Muscle of arm (tissue), 12 donors: ENCODE measurements around the gene PDE4D. TPM values are rescaled to one million over a fixed set of nuclear protein-coding genes. Genes with fewer than 3 reads are reported as not detected.
"Not testable (repeated sequence)": the region's sequence is repeated elsewhere in the genome, so short reads cannot be mapped to it uniquely, and the experiment has no call there.

Source experiments
- DNase-seq: peaks from one replicate; pipeline ENCODE4 v3.0.0-alpha.2; 2013
- polyA plus RNA-seq, 12 donors: library from polyadenylated mRNA; unstranded; fragments of 120-200 nt; gene quantifications; one replicate each; pipeline ENCODE4 v1.2.1, GENCODE V29; 2013; ENCODE audit not compliant: insufficient read length in 12 of 12

Gene PDE4D
- polyA plus RNA-seq, 12 donors, result 28.2 to 56.3 (median 41.5) TPM; not detected in 1

DNA sequence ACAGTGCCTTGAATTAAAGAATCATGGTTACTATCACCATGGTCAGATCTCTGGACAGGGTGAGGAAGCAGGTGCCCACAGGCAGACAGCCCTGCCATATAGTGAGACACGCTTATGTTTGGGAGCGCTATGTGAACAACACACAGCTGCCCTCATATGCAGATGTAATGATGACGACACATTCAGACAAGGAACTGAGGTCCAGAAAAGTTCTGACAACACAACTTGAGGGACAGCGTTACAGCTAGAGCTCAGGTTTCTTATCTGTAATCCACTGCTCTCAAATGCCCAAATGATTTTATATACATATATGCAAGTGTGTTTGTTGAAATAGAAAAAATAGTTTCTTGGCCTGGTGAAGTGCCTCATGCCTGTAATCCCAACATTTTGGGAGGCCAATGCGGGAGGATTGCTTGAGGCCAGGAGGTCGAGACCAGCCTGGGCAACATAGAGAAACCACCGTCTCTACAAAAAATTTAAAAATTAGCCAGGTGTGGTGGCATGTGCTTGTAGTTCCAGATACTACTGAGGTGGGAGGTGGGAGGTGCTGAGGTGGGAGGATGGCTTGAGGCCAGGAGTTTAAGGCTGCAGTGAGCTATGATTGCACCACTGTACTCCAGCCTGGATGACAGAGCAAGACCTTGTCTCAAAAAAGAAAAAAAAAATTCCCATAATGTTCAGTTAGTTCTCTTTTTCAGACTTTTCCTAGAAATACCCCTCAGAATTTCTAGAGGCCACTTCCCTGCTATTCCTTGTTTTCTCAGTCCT is 887.4 kb downstream of the PDE4D start:
- no peak for DNase-seq

- no peak for DNase-seq
These were observed 889.9 kb downstream of the PDE4D start for GRCh38 chr5:59003641-59004040.

DNA sequence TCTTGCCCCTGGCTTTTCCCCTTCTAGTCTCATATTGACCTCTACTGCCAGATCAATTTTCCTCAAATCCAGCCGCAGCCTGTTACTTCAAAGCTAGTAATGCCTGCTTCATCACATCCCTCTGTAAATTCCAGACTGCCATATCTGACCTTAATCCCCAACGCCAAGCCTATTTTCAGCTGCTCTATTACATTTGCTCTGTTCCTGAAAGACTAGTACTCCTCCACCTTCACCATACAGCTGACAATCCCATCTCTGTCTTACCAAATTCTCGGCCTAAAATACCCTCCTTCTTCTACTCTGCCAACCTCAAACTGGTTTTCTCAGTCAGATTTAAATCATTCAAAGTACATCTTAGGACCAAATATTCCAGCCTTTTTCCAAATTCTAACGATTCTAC is 890.4 kb downstream of the PDE4D start:
- no peak for DNase-seq

DNA sequence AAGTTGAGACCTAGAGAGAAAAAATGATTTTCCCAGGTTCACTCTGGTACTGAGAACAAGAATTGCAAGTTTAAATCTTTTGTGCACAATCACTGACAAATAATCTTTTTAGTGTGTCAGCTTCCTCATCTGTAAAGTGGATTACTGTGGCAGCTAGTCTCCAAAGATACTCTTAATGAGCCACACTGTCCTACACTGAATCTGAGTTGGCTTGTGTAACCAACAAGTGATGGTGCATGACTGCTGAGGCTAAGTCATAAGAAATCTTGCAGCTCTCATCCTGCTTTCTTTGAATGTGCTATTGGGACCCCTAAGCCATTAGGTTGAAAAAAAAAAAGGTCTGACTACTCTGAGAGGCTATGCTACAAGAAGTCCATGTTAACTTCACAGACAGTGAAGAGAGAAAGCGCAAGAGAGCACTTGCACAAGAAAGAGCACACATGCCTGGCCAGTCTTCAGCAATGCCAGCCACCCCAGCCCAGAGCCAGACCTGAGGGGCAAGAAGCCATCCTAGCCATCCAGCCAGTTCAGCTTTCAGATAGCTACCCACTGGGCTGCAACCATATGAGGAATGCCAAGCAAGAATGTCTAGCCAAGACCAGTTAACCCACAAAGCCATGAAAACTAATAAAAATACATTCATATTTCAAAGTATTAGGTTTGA is 891.2 kb downstream of the PDE4D start:
- no peak for DNase-seq

GRCh38 chr5:59001716-59002115 is 891.8 kb downstream of the PDE4D start:
- DNase-seq, result no peak

DNA sequence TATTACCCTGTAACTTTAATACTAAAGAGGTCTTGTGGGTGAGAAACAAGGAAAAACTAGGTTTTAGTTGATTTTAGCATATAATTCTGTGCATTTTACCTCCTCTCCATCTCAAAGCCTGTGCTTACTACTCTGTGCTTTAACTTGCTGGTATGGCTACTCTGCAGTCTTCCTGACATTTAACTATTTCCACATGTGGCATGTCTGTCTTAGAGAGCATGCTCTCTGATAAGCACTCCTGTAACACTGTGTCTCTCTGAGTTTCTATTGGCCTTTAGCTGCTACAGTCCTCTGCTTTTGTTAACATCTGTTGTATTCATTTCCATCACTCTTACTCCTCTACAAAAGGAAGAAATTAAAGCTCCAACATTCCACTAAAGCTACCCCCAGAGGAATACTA is 892.4 kb downstream of the PDE4D start:
- no peak for DNase-seq

GRCh38 chr5:59000211-59000610 is 893.3 kb downstream of the PDE4D start:
- no peak for DNase-seq

DNA sequence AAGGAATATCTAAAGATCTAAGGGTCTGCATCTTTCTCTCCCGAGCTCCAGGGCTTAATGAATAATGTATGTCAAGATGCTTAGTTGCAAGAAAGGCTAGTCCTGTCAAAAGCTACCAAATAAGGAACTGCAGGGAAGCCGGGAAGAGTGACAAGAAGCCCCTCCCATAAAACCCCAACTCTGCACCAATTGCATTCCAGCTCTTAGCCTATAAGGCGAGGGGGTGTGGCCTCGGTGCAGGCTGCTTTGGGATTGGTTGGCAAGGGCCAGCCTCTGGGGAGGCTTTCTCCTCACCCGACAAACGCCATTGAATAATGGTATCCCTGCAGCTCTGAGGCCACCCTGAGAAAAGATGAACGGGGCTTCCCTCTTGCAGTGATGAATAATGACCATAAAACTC is 893.7 kb downstream of the PDE4D start:
- no peak for DNase-seq

- DNase-seq, result no peak
These were observed 895.0 kb downstream of the PDE4D start for GRCh38 chr5:58998544-58998943.

- not testable (repeated sequence) for DNase-seq
These were observed 897.7 kb downstream of the PDE4D start for GRCh38 chr5:58995779-58996178.

DNA sequence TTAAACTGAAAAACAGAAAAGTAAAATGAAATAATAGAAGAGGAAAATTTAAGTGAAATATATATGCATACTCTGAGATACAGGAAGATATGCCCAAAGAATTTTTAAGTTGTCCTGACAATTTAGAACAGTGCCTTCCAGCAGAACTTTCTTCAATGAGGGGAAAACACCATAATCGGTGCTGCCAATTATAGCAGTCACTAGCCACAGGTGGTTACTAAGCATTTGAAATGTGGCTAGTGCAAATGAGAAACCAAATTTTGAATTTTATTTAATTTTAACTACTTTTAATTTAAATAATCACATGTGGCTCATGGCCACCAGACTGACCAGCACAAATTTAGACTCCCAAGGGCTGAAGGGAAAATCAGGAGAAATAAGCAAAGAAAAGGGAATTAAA is 900.1 kb downstream of the PDE4D start:
- no peak for DNase-seq

GRCh38 chr5:58988938-58989337 is 904.6 kb downstream of the PDE4D start:
- no peak for DNase-seq

GRCh38 chr5:58987193-58987592 is 906.3 kb downstream of the PDE4D start:
- no peak for DNase-seq

DNA sequence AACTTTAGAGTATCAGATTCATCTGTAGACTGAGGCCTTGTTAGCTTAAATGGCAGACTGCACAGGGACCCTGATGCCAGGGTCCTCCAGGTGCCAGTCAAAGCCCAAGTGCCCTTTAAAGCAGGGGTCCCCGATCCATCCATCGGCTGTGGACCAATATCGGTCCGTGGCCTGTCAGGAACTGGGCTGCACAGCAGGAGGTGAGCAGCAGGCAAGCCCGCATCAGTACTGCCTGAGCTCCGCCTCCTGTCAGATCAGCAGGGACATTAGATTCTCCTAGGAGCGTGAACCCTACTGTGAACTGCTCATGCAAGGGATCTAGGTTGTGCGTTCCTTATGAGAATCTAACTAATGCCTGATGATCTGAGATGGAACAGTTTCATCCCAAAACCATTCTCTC is 907.2 kb downstream of the PDE4D start:
- DNase-seq, result no peak

- DNase-seq, result no peak
These were observed 907.8 kb downstream of the PDE4D start for GRCh38 chr5:58985759-58986158.

GRCh38 chr5:58985311-58985710 is 908.2 kb downstream of the PDE4D start:
- no peak for DNase-seq

GRCh38 chr5:58983526-58984452 is 909.7 kb downstream of the PDE4D start:
- DNase-seq, result no peak

DNA sequence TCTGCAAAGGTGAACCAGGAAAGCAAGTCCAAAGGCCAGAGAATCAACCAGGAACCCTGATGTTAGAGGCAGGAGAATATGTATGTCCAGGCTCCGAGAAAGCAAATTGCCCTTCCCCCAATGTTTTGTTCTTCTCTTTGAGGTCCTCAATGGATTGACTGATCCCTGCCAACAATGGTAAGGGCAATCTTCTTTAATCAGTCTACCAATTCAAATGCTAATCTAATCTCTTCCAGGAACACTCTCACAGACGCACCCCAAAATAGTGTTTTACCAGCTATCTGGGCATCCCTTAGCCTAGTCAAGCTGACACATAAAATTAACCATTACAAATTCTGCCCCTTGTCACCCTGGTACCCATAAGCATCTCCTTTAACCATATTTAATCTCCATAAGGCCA is 912.6 kb downstream of the PDE4D start:
- no peak for DNase-seq

DNA sequence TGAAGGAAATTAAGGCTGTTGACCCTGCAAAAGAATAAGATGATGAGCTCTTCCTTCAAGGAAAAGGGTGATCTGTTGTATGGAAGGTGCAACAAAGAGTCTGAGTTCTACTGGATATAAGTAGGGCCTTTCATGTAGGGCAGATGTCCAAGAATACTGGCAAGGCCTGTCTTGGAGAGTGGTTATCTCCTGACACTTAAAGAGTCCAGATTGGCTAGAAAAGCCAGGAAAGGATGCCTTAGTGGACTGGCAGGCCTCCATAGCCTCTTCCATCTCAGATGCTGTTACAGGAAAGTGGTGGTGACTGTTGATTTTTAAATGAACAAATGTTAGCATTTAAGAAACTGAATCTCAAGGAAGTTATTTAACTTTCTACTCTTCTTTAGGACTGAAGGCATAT is 914.4 kb downstream of the PDE4D start:
- no peak for DNase-seq

DNA sequence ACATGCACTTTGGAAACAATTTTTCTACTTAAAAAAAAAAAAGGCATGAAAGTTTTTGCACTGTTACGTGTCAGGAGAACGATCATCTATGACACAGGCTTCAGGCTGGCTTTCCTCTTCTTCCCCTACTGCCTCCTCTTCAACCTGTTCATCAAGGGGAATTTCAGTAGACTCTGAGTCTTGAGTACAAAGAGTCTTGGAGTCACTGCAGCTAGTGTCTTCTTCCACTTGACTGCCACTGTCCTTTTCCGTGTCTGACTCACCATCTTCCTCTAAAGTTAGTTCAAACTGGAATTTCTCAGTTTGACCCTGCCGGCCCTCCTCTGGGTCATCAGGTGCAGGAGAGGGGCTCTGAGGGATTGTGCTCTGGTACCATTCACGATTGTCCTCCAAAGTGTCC is 918.9 kb downstream of the PDE4D start:
- DNase-seq, result no peak

- DNase-seq, result no peak
These were observed 919.4 kb downstream of the PDE4D start for GRCh38 chr5:58974083-58974482.

DNA sequence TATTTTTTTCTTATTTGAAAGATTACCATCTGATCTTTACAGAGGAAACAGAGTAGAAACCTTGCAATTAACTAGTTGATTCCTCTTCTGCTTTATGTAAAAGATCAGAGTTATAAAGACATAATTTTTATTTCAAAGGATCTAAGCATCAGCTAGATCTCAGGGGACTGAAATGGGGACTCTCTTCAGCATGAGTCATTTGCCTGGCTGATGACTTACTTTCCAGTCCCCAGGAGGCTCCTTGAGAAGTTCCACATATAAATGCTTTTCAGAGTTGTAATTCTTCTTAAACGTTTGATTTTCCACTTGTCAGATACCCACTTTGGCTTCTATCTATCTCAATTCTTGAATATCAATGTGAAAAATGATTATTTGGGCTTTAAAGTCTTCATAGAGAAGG is 921.2 kb downstream of the PDE4D start:
- DNase-seq, result no peak

DNA sequence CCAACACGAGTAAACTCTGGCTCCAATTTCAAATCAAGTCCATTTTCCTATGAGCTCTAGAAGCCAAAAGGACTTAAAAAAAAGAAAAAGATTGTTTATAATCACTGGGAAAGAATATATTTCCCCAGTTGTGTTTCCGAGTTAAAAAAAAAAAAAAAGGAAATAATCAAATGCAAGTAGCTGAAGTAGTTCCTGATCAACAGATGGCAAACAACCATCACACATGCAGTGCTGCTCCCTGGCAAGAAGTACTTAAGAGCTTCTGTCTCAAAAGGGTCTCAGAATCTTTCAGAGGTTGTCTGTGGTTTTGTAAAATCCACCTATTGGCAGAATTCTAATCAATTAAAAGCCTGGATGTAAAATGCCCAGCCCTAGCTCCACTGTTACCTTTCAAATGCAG is 922.8 kb downstream of the PDE4D start:
- DNase-seq, result no peak
